HepG2 (cell line): ENCODE measurements around the gene CACNA1C. TPM values are rescaled to one million over a fixed set of nuclear protein-coding genes. Genes with fewer than 3 reads are reported as not detected.
A peak's percentile ranks its signal among the peaks of the same experiment; 100 is the strongest.

ENCODE experiments used
- AFF4 ChIP-seq: sonication (generic); formaldehyde crosslinking; IDR thresholded peaks from 2 replicates; pipeline ENCODE4 v1.4.0; 2020; ENCODE audit warnings: missing genetic modification reagents
- ATM ChIP-seq: fragments of 450-650 bp; IDR thresholded peaks from 2 replicates; pipeline ENCODE4 v1.7.1; 2017; ENCODE audit warnings: mild to moderate bottlenecking, borderline replicate concordance
- CHD2 ChIP-seq: IDR thresholded peaks from 2 replicates; pipeline ENCODE4 v1.6.1; 2011; ENCODE audit warnings: low read depth, low read length, improper control_type of control experiment
- HMG20B ChIP-seq: conservative IDR thresholded peaks from 2 replicates; pipeline ENCODE4 v1.6.1; 2016; ENCODE audit warnings: missing genetic modification reagents, missing compliant biosample characterization
- HOXA5 ChIP-seq: sonication (generic); formaldehyde crosslinking; IDR thresholded peaks from 2 replicates; pipeline ENCODE4 v1.4.0; 2020; ENCODE audit warnings: missing genetic modification reagents
- MXD1 ChIP-seq: sonication (generic); formaldehyde crosslinking; IDR thresholded peaks from 2 replicates; pipeline ENCODE4 v1.4.0; 2020; ENCODE audit warnings: mild to moderate bottlenecking, missing genetic modification reagents
- MYPOP ChIP-seq: sonication (generic); formaldehyde crosslinking; IDR thresholded peaks from 2 replicates; pipeline ENCODE4 v1.8.1; 2023; ENCODE audit warnings: mild to moderate bottlenecking, moderate library complexity, missing genetic modification reagents
- RBM39 ChIP-seq: fragments of 200-400 bp; formaldehyde crosslinking; IDR thresholded peaks from one replicate; pipeline ENCODE4 v1.6.1; 2018; ENCODE audit warnings: antibody characterized with exemption, mild to moderate bottlenecking, low read depth, low read length; ENCODE audit not compliant: poor library complexity, severe bottlenecking
- SIX1 ChIP-seq: sonication (generic); formaldehyde crosslinking; IDR thresholded peaks from 2 replicates; pipeline ENCODE4 v1.4.0; 2020; ENCODE audit warnings: missing genetic modification reagents, borderline replicate concordance
- SMC3 ChIP-seq: IDR thresholded peaks from 2 replicates; pipeline ENCODE4 v1.6.1; 2011; ENCODE audit warnings: low read length, improper control_type of control experiment
- ZBTB7B ChIP-seq: sonication (generic); formaldehyde crosslinking; IDR thresholded peaks from 2 replicates; pipeline ENCODE4 v1.4.0; 2020; ENCODE audit warnings: missing genetic modification reagents
- ZFP90 ChIP-seq: sonication (generic); formaldehyde crosslinking; IDR thresholded peaks from 2 replicates; pipeline ENCODE4 v1.8.0; 2022; ENCODE audit warnings: missing genetic modification reagents, mild to moderate bottlenecking, inconsistent platforms, borderline replicate concordance
- ZNF367 ChIP-seq: sonication (generic); formaldehyde crosslinking; IDR thresholded peaks from 2 replicates; pipeline ENCODE4 v1.4.0; 2020; ENCODE audit warnings: missing genetic modification reagents, borderline replicate concordance
- ZNF614 ChIP-seq: IDR thresholded peaks from 2 replicates; pipeline ENCODE4 v1.6.1; 2018; ENCODE audit warnings: missing biosample characterization, missing genetic modification reagents, inconsistent platforms, borderline replicate concordance
- ZNF616 ChIP-seq: sonication (generic); formaldehyde crosslinking; IDR thresholded peaks from 2 replicates; pipeline ENCODE4 v1.5.0; 2020; ENCODE audit warnings: low read depth, mild to moderate bottlenecking, missing genetic modification reagents
- ZNF766 ChIP-seq: sonication (generic); formaldehyde crosslinking; IDR thresholded peaks from 2 replicates; pipeline ENCODE4 v1.5.0; 2020; ENCODE audit warnings: missing genetic modification reagents, borderline replicate concordance
- ZSCAN31 ChIP-seq: sonication (generic); formaldehyde crosslinking; IDR thresholded peaks from 2 replicates; pipeline ENCODE4 v1.5.0; 2020; ENCODE audit warnings: low read depth, mild to moderate bottlenecking, missing genetic modification reagents
- polyA plus RNA-seq, 8 experiments: library from polyadenylated mRNA; depleted of rRNA in 3 of 8; stranded (reverse) in 7 of 8; unstranded in 1 of 8; fragments of >200 nt; fragmentation: Illumina TruSeq in 4 of 8; extraction: Trizol in 4 of 8; gene quantifications; 2 replicates each; pipeline versions ENCODE4 v1.2.1 to v1.2.3, GENCODE V29; 2011 to 2016; ENCODE audit warnings: low read depth in 4 of 8, missing spikeins in 1 of 8, mixed read lengths in 1 of 8; ENCODE audit not compliant: insufficient read depth in 1 of 8
- total RNA-seq, 5 experiments: library from RNA; depleted of rRNA; stranded (reverse); fragments of >200 nt; fragmentation: Illumina TruSeq; extraction: Trizol; gene quantifications; 2 replicates each; pipeline ENCODE4 v1.2.3, GENCODE V29; 2016; ENCODE audit warnings: low read depth in 1 of 5
- TF ChIP-seq, protein P1 (sequence below): sonication (generic); formaldehyde crosslinking; IDR thresholded peaks from 2 replicates; pipeline ENCODE4 v1.9.0; 2021; ENCODE audit warnings: missing genetic modification reagents, borderline replicate concordance
- TF ChIP-seq, protein P2 (sequence below): sonication (generic); formaldehyde crosslinking; IDR thresholded peaks from 2 replicates; pipeline ENCODE4 v1.5.0; 2020; ENCODE audit warnings: mild to moderate bottlenecking, missing genetic modification reagents

The CACNA1C gene
- total and polyA plus RNA-seq, 2 of the 13 experiments (the other 11 are each of a cell fraction or from before 2014, with no cell fraction given) = not detected

GRCh38 chr12:2034633-2035430 lies 18.0 kb upstream of the CACNA1C start (continued):
- TF ChIP-seq MXD1 (peak; percentile 65; the same call in 1 of the 2 replicates), ZBTB7B (CRISPR knock-in tag) (0 out of 2 replicates have a peak, but pooled peaks have one; percentile 39), ZFP90 (CRISPR knock-in tag) (no peak), CHD2 (no peak), RBM39 (peak; percentile 46), ZNF616 (CRISPR knock-in tag) (no peak), MYPOP (peak; percentile 99), ATM (no peak), HOXA5 (CRISPR knock-in tag) (no peak), ZNF367 (CRISPR knock-in tag) (no peak), ZSCAN31 (CRISPR knock-in tag) (no peak), AFF4 (CRISPR knock-in tag) (no peak), ZNF766 (CRISPR knock-in tag) (0 out of 2 replicates have a peak, but pooled peaks have one; percentile 88), ZNF614 (CRISPR knock-in tag) (no peak), SMC3 (peak; percentile 22; the same call in 1 of the 2 replicates), HMG20B (no peak), SIX1 (no peak)
- TF ChIP-seq, protein P1, sequence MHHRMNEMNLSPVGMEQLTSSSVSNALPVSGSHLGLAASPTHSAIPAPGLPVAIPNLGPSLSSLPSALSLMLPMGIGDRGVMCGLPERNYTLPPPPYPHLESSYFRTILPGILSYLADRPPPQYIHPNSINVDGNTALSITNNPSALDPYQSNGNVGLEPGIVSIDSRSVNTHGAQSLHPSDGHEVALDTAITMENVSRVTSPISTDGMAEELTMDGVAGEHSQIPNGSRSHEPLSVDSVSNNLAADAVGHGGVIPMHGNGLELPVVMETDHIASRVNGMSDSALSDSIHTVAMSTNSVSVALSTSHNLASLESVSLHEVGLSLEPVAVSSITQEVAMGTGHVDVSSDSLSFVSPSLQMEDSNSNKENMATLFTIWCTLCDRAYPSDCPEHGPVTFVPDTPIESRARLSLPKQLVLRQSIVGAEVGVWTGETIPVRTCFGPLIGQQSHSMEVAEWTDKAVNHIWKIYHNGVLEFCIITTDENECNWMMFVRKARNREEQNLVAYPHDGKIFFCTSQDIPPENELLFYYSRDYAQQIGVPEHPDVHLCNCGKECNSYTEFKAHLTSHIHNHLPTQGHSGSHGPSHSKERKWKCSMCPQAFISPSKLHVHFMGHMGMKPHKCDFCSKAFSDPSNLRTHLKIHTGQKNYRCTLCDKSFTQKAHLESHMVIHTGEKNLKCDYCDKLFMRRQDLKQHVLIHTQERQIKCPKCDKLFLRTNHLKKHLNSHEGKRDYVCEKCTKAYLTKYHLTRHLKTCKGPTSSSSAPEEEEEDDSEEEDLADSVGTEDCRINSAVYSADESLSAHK (CRISPR knock-in tag) = no peak
- TF ChIP-seq, protein P2, sequence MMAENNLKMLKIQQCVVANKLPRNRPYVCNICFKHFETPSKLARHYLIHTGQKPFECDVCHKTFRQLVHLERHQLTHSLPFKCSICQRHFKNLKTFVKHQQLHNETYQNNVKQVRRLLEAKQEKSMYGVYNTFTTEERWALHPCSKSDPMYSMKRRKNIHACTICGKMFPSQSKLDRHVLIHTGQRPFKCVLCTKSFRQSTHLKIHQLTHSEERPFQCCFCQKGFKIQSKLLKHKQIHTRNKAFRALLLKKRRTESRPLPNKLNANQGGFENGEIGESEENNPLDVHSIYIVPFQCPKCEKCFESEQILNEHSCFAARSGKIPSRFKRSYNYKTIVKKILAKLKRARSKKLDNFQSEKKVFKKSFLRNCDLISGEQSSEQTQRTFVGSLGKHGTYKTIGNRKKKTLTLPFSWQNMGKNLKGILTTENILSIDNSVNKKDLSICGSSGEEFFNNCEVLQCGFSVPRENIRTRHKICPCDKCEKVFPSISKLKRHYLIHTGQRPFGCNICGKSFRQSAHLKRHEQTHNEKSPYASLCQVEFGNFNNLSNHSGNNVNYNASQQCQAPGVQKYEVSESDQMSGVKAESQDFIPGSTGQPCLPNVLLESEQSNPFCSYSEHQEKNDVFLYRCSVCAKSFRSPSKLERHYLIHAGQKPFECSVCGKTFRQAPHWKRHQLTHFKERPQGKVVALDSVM (CRISPR knock-in tag) = no peak
